Transverse colon (tissue), 4 donors: ENCODE measurements around the gene CHST3. TPM values are rescaled to one million over a fixed set of nuclear protein-coding genes. Genes with fewer than 3 reads are reported as not detected.
"Not testable (repeated sequence)": the region's sequence is repeated elsewhere in the genome, so short reads cannot be mapped to it uniquely, and the experiment has no call there.

Source experiments
- DNase-seq: peaks from one replicate; pipeline ENCODE4 v3.0.0-alpha.2; 2019
- H3K27ac ChIP-seq, 4 donors: fragments of 200-600 bp; sonication (generic); 2 replicates each; pipeline ENCODE4 v1.5.1; 2016 to 2018; ENCODE audit warnings: inconsistent platforms in 4 of 4
- H3K27me3 ChIP-seq: fragments of 200-600 bp; sonication (generic); 2 replicates; pipeline ENCODE4 v1.5.1; 2017; ENCODE audit warnings: inconsistent platforms
- H3K36me3 ChIP-seq, 4 donors: fragments of 200-600 bp; sonication (generic); 2 replicates each; pipeline ENCODE4 v1.5.1; 2017 to 2019; ENCODE audit warnings: inconsistent platforms in 4 of 4
- H3K4me1 ChIP-seq, 4 donors: fragments of 200-600 bp; sonication (generic); 2 replicates each; pipeline ENCODE4 v1.5.1; 2017 to 2020; ENCODE audit warnings: inconsistent platforms in 4 of 4
- H3K4me3 ChIP-seq, 4 donors: fragments of 200-600 bp; sonication (generic); 1 replicate in 1 of 4; 2 replicates in 3 of 4; pipeline versions ENCODE4 v1.5.1 to v1.6.1; 2017 to 2019; ENCODE audit warnings: inconsistent platforms in 4 of 4
- H3K9me3 ChIP-seq, 2 donors: fragments of 200-600 bp; sonication (generic); 2 replicates each; pipeline ENCODE4 v1.5.1; 2017 to 2019; ENCODE audit warnings: inconsistent platforms in 2 of 2
- EP300 ChIP-seq: sonication (generic); formaldehyde crosslinking; IDR thresholded peaks from one replicate; pipeline ENCODE4 v1.6.1; 2017; ENCODE audit warnings: antibody characterized with exemption, low read depth
- POLR2A ChIP-seq: fragments of 450-650 bp; IDR thresholded peaks from one replicate; pipeline ENCODE4 v1.6.1; 2016; ENCODE audit warnings: antibody characterized with exemption, mild to moderate bottlenecking, moderate library complexity
- POLR2AphosphoS5 ChIP-seq, 3 donors: sonication (generic); formaldehyde crosslinking; IDR thresholded peaks; one replicate each; pipeline ENCODE4 v1.6.1; 2016; ENCODE audit warnings: antibody characterized with exemption in 3 of 3
- WGBS, 2 donors: methylation state at CpG; one replicate each; pipeline ENCODE4 v1.1.5; 2018; ENCODE audit warnings: low coverage in 1 of 2; 5-methylcytosine and 5-hydroxymethylcytosine counted together
- in situ Hi-C, 4 donors: fragments of 200-750 bp; cut with MboI; loops; one replicate each; pipeline versions ENCODE4 v1.15.0 to v1.15.1; 2017; ENCODE audit warnings: low sequenced_read_pairs in 3 of 4, low pct_ligation_motif_present in 1 of 4, low pct_unique_long_range_greater_than_20kb in 1 of 4
- intact Hi-C: fragments of 100-400 bp; cut with DNase I; formaldehyde crosslinking; loops from one replicate; pipeline ENCODE4 v1.15.1; 2023; ENCODE audit warnings: low total_unique reads
- total RNA-seq, 4 donors: library from RNA; depleted of rRNA; stranded (reverse); fragments of >200 nt; gene quantifications; one replicate each; pipeline ENCODE4 v1.1.0, GENCODE V29; 2016
- TF ChIP-seq, protein P1 (sequence below), 5 experiments: fragments of 200-600 bp in 3 of 5; fragments of 450-650 bp in 2 of 5; sonication (generic) in 3 of 5; IDR thresholded peaks; 1 replicate in 2 of 5; 2 replicates in 3 of 5; pipeline ENCODE4 v1.5.1; 2016 to 2017; ENCODE audit warnings: antibody characterized with exemption in 5 of 5, inconsistent platforms in 3 of 5, mild to moderate bottlenecking in 2 of 5, moderate library complexity in 1 of 5

The CHST3 gene
- total RNA-seq, 4 donors from 2014 or later: 1.6 to 10.5 (median 3.9) TPM

GRCh38 chr10:72030762-72031543 is 66.8 kb downstream of the CHST3 start:
- peak overlapping the region in 1 of 4 donors; percentile 6 for H3K27ac ChIP-seq
- DNase-seq: peak; percentile 46
- intact Hi-C loops (no loop called here), in situ Hi-C loops (loop anchor here in 1 of 4 donors (25.0 kb wide), 1 partner anchor 119 kb away; no protein-coding TSS in a partner anchor)
- no peaks in the 10 kb centered on the region for H3K27me3 ChIP-seq
- TF ChIP-seq POLR2A (no peak), POLR2AphosphoS5 (IDR thresholded peaks at IDR 0.05) (no peak), EP300 (no peak)
- TF ChIP-seq, protein P1, sequence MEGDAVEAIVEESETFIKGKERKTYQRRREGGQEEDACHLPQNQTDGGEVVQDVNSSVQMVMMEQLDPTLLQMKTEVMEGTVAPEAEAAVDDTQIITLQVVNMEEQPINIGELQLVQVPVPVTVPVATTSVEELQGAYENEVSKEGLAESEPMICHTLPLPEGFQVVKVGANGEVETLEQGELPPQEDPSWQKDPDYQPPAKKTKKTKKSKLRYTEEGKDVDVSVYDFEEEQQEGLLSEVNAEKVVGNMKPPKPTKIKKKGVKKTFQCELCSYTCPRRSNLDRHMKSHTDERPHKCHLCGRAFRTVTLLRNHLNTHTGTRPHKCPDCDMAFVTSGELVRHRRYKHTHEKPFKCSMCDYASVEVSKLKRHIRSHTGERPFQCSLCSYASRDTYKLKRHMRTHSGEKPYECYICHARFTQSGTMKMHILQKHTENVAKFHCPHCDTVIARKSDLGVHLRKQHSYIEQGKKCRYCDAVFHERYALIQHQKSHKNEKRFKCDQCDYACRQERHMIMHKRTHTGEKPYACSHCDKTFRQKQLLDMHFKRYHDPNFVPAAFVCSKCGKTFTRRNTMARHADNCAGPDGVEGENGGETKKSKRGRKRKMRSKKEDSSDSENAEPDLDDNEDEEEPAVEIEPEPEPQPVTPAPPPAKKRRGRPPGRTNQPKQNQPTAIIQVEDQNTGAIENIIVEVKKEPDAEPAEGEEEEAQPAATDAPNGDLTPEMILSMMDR (IDR thresholded peaks at IDR 0.05): no peak
- no peaks in the 10 kb centered on the region for H3K9me3 ChIP-seq
- no peak overlapping the region for H3K4me3 ChIP-seq
- peaks cover 3 to 46% (median 15%) of the 10 kb centered on the region in 4 donors for H3K4me1 ChIP-seq
- 82% methylated on average over 19 of the region's 19 CpGs; no CpG with 5 or more reads in 1 of the 2 donors for WGBS, 2 donors
- H3K36me3 ChIP-seq: no peaks in the 10 kb centered on the region

- H3K9me3 ChIP-seq: no peaks in the 10 kb centered on the region
- 86 to 88% methylated on average over 2 to 10 of the region's 10 CpGs for WGBS, 2 donors
- in situ Hi-C loops: loop anchor here in 1 of 4 donors (25.0 kb wide), 1 partner anchor 119 kb away; no protein-coding TSS in a partner anchor
- no peak overlapping the region for H3K27ac ChIP-seq
- no peak for TF ChIP-seq EP300
- no peak for TF ChIP-seq POLR2A
- TF ChIP-seq, protein P1 (IDR thresholded peaks at IDR 0.05): no peak
- no peak for TF ChIP-seq POLR2AphosphoS5 (IDR thresholded peaks at IDR 0.05)
- no peak for DNase-seq
- H3K27me3 ChIP-seq: no peaks in the 10 kb centered on the region
- no peaks in the 10 kb centered on the region for H3K36me3 ChIP-seq
- no peak overlapping the region for H3K4me3 ChIP-seq
- intact Hi-C loops: no loop called here
- H3K4me1 ChIP-seq: peaks cover under 1 to 38% (median 10%) of the 10 kb centered on the region in 4 donors
Measured at GRCh38 chr10:72031706-72032105, 67.5 kb downstream of the CHST3 start.

- H3K27ac ChIP-seq, DNase-seq, H3K27me3 ChIP-seq, intact Hi-C loops, H3K9me3 ChIP-seq, H3K36me3 ChIP-seq, H3K4me3 ChIP-seq: not testable (repeated sequence)
- in situ Hi-C loops: loop anchor here in 1 of 4 donors (25.0 kb wide), 1 partner anchor 120 kb away; no protein-coding TSS in a partner anchor
- WGBS, 2 donors: 83 to 86% methylated on average over 1 to 11 of the region's 11 CpGs
- peaks cover 0 to 29% (median 3%) of the 10 kb centered on the region in 4 donors for H3K4me1 ChIP-seq
Measured at GRCh38 chr10:72032409-72033162, 68.4 kb downstream of the CHST3 start.

DNA sequence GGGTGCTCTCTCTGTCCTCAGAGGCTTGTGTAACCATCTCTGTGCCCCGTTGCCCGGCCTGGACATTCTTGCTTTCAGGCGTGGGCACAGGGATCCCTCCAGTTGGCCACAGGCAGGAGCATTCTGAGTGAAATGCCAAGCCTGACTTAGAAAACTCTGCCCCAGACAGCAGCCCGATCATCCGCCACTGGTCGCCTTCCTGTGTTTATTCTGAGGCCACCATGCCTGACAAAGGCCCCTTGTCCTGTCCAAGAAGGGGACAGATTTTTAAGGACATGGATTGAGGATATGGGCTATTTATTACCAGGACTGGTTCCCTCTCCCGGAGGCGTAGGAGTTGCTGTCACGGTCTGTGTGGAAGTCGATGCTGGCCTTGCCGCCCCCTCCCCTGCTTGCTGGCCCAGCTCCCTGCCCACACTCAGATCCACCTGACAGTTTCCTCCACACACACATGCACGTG is 69.9 kb downstream of the CHST3 start:
- 40 to 81% methylated on average over 1 to 12 of the region's 12 CpGs for WGBS, 2 donors
- intact Hi-C loops (no loop called here), in situ Hi-C loops (loop anchor here in 1 of 4 donors (25.0 kb wide), 1 partner anchor 122 kb away; no protein-coding TSS in a partner anchor)
- H3K4me1 ChIP-seq: peaks cover 0 to 19% (median 3%) of the 10 kb centered on the region in 4 donors
- H3K9me3 ChIP-seq: no peaks in the 10 kb centered on the region
- no peak overlapping the region for H3K4me3 ChIP-seq
- H3K27me3 ChIP-seq: no peaks in the 10 kb centered on the region
- H3K36me3 ChIP-seq: no peaks in the 10 kb centered on the region
- H3K27ac ChIP-seq: no peak overlapping the region
- DNase-seq: no peak
- TF ChIP-seq, protein P1 (IDR thresholded peaks at IDR 0.05): no peak
- TF ChIP-seq EP300 (no peak), POLR2A (no peak), POLR2AphosphoS5 (IDR thresholded peaks at IDR 0.05) (no peak)
